Islet of Langerhans (tissue), 1 donor: ENCODE measurements around the gene STX4.

Experiments
- FAIRE-seq: peaks from one replicate; lab custom pipeline; 2011; peaks lifted over from hg19 to GRCh38; lab: Jason Lieb, UNC

STX4 gene

GRCh38 chr16:31022544-31023251 is 10.7 kb upstream of the STX4 start:
- no peak for FAIRE-seq

GRCh38 chr16:31023252-31023602 is 10.1 kb upstream of the STX4 start:
- no peak for FAIRE-seq

GRCh38 chr16:31023627-31024226 is 9.6 kb upstream of the STX4 start:
- FAIRE-seq: no peak

GRCh38 chr16:31025339-31025738 is 8.0 kb upstream of the STX4 start:
- FAIRE-seq: no peak

- FAIRE-seq: no peak
Observed at GRCh38 chr16:31029272-31029671, 4.1 kb upstream of the STX4 start.

- no peak for FAIRE-seq
Observed at GRCh38 chr16:31031276-31031675, 2.1 kb upstream of the STX4 start.

- FAIRE-seq: no peak
Observed at GRCh38 chr16:31033709-31034492, 543 bp downstream of the STX4 start.

- FAIRE-seq: no peak
Observed at GRCh38 chr16:31036691-31037090, 3.3 kb downstream of the STX4 start.

- no peak for FAIRE-seq
Observed at GRCh38 chr16:31038993-31039392, 5.6 kb downstream of the STX4 start.

GRCh38 chr16:31042866-31043265 is 9.5 kb downstream of the STX4 start:
- no peak for FAIRE-seq

- no peak for FAIRE-seq
Observed at GRCh38 chr16:31043352-31043751, 10.0 kb downstream of the STX4 start.

GRCh38 chr16:31043898-31044481 is 10.6 kb downstream of the STX4 start:
- no peak for FAIRE-seq

GRCh38 chr16:31050280-31051030 is 17.1 kb downstream of the STX4 start:
- no peak for FAIRE-seq

GRCh38 chr16:31052114-31052513 is 18.8 kb downstream of the STX4 start:
- no peak for FAIRE-seq

- no peak for FAIRE-seq
Observed at GRCh38 chr16:31055613-31056012, 22.3 kb downstream of the STX4 start.

GRCh38 chr16:31061126-31061812 is 27.9 kb downstream of the STX4 start:
- no peak for FAIRE-seq

- no peak for FAIRE-seq
Observed at GRCh38 chr16:31061813-31062440, 28.6 kb downstream of the STX4 start.

- FAIRE-seq: no peak
Observed at GRCh38 chr16:31063495-31063842, 30.1 kb downstream of the STX4 start.

- no peak for FAIRE-seq
Observed at GRCh38 chr16:31063843-31064611, 30.7 kb downstream of the STX4 start.

GRCh38 chr16:31064882-31065461 is 31.6 kb downstream of the STX4 start:
- FAIRE-seq: no peak
